ENCODE results near the gene TTLL11. TPM values are rescaled to one million over a fixed set of nuclear protein-coding genes. Genes with fewer than 3 reads are reported as not detected.
A peak's percentile ranks its signal among the peaks of the same experiment; 100 is the strongest.

The TTLL11 gene
- total RNA-seq, 4 donors from 2014 or later = 20.5 to 41.3 (median 27.6) TPM

- DNase-seq (ENCODE audit: extremely low spot score) = no peak
- peaks cover 0 to 18% (median 16%) of the 10 kb centered on the region in 4 donors for H3K4me1 ChIP-seq
- H3K27ac ChIP-seq (replicated peaks in 1 of 4) = no peak overlapping the region
- intact Hi-C loops (cut with DNase I) = no loop called here
- no peaks in the 10 kb centered on the region for H3K9me3 ChIP-seq
- H3K4me3 ChIP-seq = no peak overlapping the region
- WGBS = 95% methylated on average over 1 of the region's 1 CpG
- TF ChIP-seq POLR2AphosphoS5 (IDR thresholded peaks at IDR 0.05) (no peak), EP300 (IDR thresholded peaks at IDR 0.05) (no peak), POLR2A (IDR thresholded peaks at IDR 0.05; ENCODE audit: low read depth) (no peak)
- TF ChIP-seq, protein P1, sequence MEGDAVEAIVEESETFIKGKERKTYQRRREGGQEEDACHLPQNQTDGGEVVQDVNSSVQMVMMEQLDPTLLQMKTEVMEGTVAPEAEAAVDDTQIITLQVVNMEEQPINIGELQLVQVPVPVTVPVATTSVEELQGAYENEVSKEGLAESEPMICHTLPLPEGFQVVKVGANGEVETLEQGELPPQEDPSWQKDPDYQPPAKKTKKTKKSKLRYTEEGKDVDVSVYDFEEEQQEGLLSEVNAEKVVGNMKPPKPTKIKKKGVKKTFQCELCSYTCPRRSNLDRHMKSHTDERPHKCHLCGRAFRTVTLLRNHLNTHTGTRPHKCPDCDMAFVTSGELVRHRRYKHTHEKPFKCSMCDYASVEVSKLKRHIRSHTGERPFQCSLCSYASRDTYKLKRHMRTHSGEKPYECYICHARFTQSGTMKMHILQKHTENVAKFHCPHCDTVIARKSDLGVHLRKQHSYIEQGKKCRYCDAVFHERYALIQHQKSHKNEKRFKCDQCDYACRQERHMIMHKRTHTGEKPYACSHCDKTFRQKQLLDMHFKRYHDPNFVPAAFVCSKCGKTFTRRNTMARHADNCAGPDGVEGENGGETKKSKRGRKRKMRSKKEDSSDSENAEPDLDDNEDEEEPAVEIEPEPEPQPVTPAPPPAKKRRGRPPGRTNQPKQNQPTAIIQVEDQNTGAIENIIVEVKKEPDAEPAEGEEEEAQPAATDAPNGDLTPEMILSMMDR (IDR thresholded peaks at IDR 0.05) = no peak
- no peaks in the 10 kb centered on the region for H3K36me3 ChIP-seq
- no peaks in the 10 kb centered on the region for H3K27me3 ChIP-seq
Observed at GRCh38 chr9:122059955-122060324, 33.2 kb downstream of the TTLL11 start.

GRCh38 chr9:122059214-122059954 is 33.7 kb downstream of the TTLL11 start:
- peak; percentile 62 for DNase-seq (ENCODE audit: extremely low spot score)
- H3K36me3 ChIP-seq = no peaks in the 10 kb centered on the region
- intact Hi-C loops (cut with DNase I) = no loop called here

DNA sequence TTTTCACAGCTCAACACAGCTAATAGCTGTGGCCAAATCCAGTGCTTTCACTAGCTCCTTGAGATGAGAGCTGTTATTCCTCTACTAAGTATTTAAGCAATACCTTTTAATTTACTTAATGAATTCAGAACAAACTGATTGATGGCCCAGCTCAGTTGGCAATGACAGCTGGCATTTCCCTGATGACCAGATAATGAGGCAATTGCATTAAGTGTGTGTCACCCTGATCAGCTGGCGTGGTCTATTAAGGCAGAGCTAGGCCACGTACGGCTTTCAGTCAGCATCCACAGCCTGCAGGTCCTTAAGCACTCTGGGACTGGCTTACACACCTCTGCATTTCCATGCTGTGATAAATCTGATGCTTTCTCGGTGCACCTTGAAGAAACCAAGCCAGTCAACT is 34.4 kb downstream of the TTLL11 start:
- intact Hi-C loops (cut with DNase I) = no loop called here
- TF ChIP-seq, protein P1 (IDR thresholded peaks at IDR 0.05) = no peak
- TF ChIP-seq POLR2AphosphoS5 (IDR thresholded peaks at IDR 0.05) (no peak), EP300 (IDR thresholded peaks at IDR 0.05) (no peak), POLR2A (IDR thresholded peaks at IDR 0.05; ENCODE audit: low read depth) (no peak)
- Histone ChIP-seq H3K4me1 (peaks cover 0 to 14% (median 8%) of the 10 kb centered on the region in 4 donors), H3K36me3 (no peaks in the 10 kb centered on the region), H3K4me3 (no peak overlapping the region), H3K27ac (replicated peaks in 1 of 4) (no peak overlapping the region), H3K27me3 (no peaks in the 10 kb centered on the region), H3K9me3 (no peaks in the 10 kb centered on the region)
- DNase-seq (ENCODE audit: extremely low spot score) = peak; percentile 55
- WGBS = 90% methylated on average over 4 of the region's 4 CpGs

More at GRCh38 chr9:122059214-122059954, 33.7 kb downstream of the TTLL11 start:
- H3K9me3 ChIP-seq = no peaks in the 10 kb centered on the region
- TF ChIP-seq POLR2AphosphoS5 (IDR thresholded peaks at IDR 0.05) (no peak), EP300 (IDR thresholded peaks at IDR 0.05) (no peak), POLR2A (IDR thresholded peaks at IDR 0.05; ENCODE audit: low read depth) (no peak)
- TF ChIP-seq, protein P1 (IDR thresholded peaks at IDR 0.05) = no peak
- 96% methylated on average over 8 of the region's 9 CpGs for WGBS
- H3K27ac ChIP-seq (replicated peaks in 1 of 4) = no peak overlapping the region
- no peaks in the 10 kb centered on the region for H3K27me3 ChIP-seq
- peaks cover 0 to 13% (median 10%) of the 10 kb centered on the region in 4 donors for H3K4me1 ChIP-seq
- H3K4me3 ChIP-seq = no peak overlapping the region

DNA sequence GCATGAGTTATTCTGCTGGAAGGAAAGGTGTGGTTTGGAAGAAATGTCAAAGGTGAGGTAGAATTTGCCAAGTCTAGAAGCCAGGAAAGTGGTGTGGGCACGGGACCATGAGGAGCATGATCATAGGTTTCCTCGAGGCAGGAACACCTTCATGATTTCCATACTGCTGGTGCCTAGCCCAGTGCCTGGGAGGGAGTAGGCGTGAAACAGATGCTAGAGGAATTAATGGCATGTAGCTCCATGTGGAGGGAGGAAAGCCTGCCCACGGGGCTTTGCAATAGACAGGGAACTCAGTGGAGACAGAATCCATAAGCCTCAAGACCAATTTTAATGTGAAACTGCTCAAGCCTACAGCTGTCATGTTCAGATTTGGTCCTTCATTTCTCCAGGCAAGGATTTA is 35.1 kb downstream of the TTLL11 start:
- no peaks in the 10 kb centered on the region for H3K27me3 ChIP-seq
- H3K36me3 ChIP-seq = no peaks in the 10 kb centered on the region
- TF ChIP-seq POLR2A (IDR thresholded peaks at IDR 0.05; ENCODE audit: low read depth) = no peak
- TF ChIP-seq, protein P1 (IDR thresholded peaks at IDR 0.05) = no peak
- no peak for TF ChIP-seq POLR2AphosphoS5 (IDR thresholded peaks at IDR 0.05)
- no peak for TF ChIP-seq EP300 (IDR thresholded peaks at IDR 0.05)
- H3K9me3 ChIP-seq = no peaks in the 10 kb centered on the region
- no peak overlapping the region for H3K4me3 ChIP-seq
- whole genome bisulfite sequencing = 69% methylated on average over 4 of the region's 4 CpGs
- intact Hi-C loops (cut with DNase I) = no loop called here
- peak; percentile 70 for DNase-seq (ENCODE audit: extremely low spot score)
- peaks cover 0 to 17% (median 8%) of the 10 kb centered on the region in 4 donors for H3K4me1 ChIP-seq
- H3K27ac ChIP-seq (replicated peaks in 1 of 4) = no peak overlapping the region

Measured in esophagus muscularis mucosa (tissue), 4 donors.